Smooth muscle cell (in vitro differentiated cells): ENCODE measurements around the gene EML2. TPM values are rescaled to one million over a fixed set of nuclear protein-coding genes. Genes with fewer than 3 reads are reported as not detected.

Source experiments
- DNase-seq: peaks from one replicate; lab custom pipeline; 2025; ENCODE audit not compliant: unreplicated experiment; lab: John Stamatoyannopoulos, UW
- H2AFZ ChIP-seq: fragments of 200-600 bp; sonication (generic); 2 replicates; pipeline ENCODE4 v1.6.0; 2016; ENCODE audit warnings: antibody characterized with exemption, low read depth, mild to moderate bottlenecking
- H3F3A ChIP-seq: fragments of 200-600 bp; sonication (generic); 2 replicates; pipeline ENCODE4 v1.6.0; 2017; ENCODE audit warnings: antibody characterized with exemption, low read depth
- H3K27ac ChIP-seq: fragments of 200-600 bp; sonication (generic); 2 replicates; pipeline ENCODE4 v1.5.1; 2016; ENCODE audit warnings: low read depth, mild to moderate bottlenecking
- H3K27me3 ChIP-seq: fragments of 200-600 bp; sonication (generic); 2 replicates; pipeline ENCODE4 v1.6.1; 2016; ENCODE audit warnings: low read depth, mild to moderate bottlenecking
- H3K36me3 ChIP-seq: fragments of 200-600 bp; sonication (generic); 2 replicates; pipeline ENCODE4 v1.5.1; 2016; ENCODE audit warnings: low read depth
- H3K4me1 ChIP-seq: fragments of 200-600 bp; sonication (generic); 2 replicates; pipeline ENCODE4 v1.5.1; 2016; ENCODE audit warnings: low read depth
- H3K4me2 ChIP-seq: fragments of 200-600 bp; sonication (generic); 2 replicates; pipeline ENCODE4 v1.6.0; 2016; ENCODE audit warnings: mild to moderate bottlenecking
- H3K4me3 ChIP-seq: fragments of 200-600 bp; sonication (generic); 2 replicates; pipeline ENCODE4 v1.5.1; 2016; ENCODE audit warnings: mild to moderate bottlenecking
- H3K79me2 ChIP-seq: fragments of 200-600 bp; sonication (generic); 2 replicates; pipeline ENCODE4 v1.6.0; 2016; ENCODE audit warnings: low read depth, mild to moderate bottlenecking
- H3K9ac ChIP-seq: fragments of 200-600 bp; sonication (generic); 2 replicates; pipeline ENCODE4 v1.6.0; 2016; ENCODE audit warnings: low read depth
- H3K9me3 ChIP-seq: fragments of 200-600 bp; sonication (generic); replicated peaks from 2 replicates; pipeline ENCODE4 v1.5.1; 2016; ENCODE audit warnings: low read depth
- H4K20me1 ChIP-seq: fragments of 200-600 bp; sonication (generic); 2 replicates; pipeline ENCODE4 v1.6.0; 2016; ENCODE audit warnings: low read depth
- WGBS: methylation state at CpG from one replicate; pipeline ENCODE4 v1.1.7; 2016; ENCODE audit warnings: low lambda C conversion rate; 5-methylcytosine and 5-hydroxymethylcytosine counted together
- polyA plus RNA-seq: library from polyadenylated mRNA; unstranded; fragments of >200 nt; fragmentation: Nextera tagmentation; extraction: Ambion mirVana; gene quantifications from 2 replicates; pipeline ENCODE4 v1.2.1, GENCODE V29; 2016
- total RNA-seq: library from RNA; depleted of rRNA; stranded (reverse); fragments of >200 nt; gene quantifications from 2 replicates; pipeline ENCODE4 v1.2.3, GENCODE V29; 2014
- TF ChIP-seq, protein P1 (sequence below): fragments of 200-600 bp; sonication (generic); IDR thresholded peaks from 2 replicates; pipeline ENCODE4 v1.5.1; 2017; ENCODE audit warnings: borderline replicate concordance, mild to moderate bottlenecking, antibody characterized with exemption; ENCODE audit not compliant: insufficient read depth, poor library complexity, severe bottlenecking

The EML2 gene
- total and polyA plus RNA-seq, 2 experiments from 2014 or later = 7.7 to 19.0 TPM

DNA sequence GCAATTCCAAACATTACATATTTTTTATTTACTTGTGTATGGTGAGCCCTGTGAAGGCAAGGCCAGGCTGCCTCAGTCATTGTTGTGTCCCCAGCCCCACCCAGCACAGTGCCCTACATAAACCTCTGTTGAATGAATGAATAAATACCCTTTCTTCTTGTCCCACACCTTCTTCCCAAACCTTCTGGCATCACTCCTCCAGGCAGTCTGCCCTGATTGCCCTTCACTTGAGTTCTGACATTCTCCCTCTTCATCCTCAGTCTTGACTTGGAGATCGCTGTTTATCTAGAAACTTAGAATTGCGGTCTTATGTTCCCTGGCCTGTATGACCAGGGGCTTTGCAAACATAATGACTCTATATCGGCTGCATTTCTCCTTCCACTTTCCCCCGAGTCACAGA is 49.4 kb downstream of the EML2 start:
- no peaks in the 10 kb centered on the region for H3K36me3 ChIP-seq
- H3K9me3 ChIP-seq = no peaks in the 10 kb centered on the region
- H3F3A ChIP-seq = no peaks in the 10 kb centered on the region
- no peaks in the 10 kb centered on the region for H4K20me1 ChIP-seq
- H3K4me3 ChIP-seq = no peak overlapping the region
- H3K27ac ChIP-seq = no peak overlapping the region
- no peaks in the 10 kb centered on the region for H3K79me2 ChIP-seq
- no peak overlapping the region for H2AFZ ChIP-seq
- no peak for DNase-seq
- TF ChIP-seq, protein P1, sequence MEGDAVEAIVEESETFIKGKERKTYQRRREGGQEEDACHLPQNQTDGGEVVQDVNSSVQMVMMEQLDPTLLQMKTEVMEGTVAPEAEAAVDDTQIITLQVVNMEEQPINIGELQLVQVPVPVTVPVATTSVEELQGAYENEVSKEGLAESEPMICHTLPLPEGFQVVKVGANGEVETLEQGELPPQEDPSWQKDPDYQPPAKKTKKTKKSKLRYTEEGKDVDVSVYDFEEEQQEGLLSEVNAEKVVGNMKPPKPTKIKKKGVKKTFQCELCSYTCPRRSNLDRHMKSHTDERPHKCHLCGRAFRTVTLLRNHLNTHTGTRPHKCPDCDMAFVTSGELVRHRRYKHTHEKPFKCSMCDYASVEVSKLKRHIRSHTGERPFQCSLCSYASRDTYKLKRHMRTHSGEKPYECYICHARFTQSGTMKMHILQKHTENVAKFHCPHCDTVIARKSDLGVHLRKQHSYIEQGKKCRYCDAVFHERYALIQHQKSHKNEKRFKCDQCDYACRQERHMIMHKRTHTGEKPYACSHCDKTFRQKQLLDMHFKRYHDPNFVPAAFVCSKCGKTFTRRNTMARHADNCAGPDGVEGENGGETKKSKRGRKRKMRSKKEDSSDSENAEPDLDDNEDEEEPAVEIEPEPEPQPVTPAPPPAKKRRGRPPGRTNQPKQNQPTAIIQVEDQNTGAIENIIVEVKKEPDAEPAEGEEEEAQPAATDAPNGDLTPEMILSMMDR = no peak
- no peak overlapping the region for H3K4me2 ChIP-seq
- peaks cover 11% of the 10 kb centered on the region for H3K27me3 ChIP-seq
- no peak overlapping the region for H3K9ac ChIP-seq
- peaks cover 5% of the 10 kb centered on the region for H3K4me1 ChIP-seq
- 95% methylated on average over 4 of the region's 4 CpGs for WGBS

DNA sequence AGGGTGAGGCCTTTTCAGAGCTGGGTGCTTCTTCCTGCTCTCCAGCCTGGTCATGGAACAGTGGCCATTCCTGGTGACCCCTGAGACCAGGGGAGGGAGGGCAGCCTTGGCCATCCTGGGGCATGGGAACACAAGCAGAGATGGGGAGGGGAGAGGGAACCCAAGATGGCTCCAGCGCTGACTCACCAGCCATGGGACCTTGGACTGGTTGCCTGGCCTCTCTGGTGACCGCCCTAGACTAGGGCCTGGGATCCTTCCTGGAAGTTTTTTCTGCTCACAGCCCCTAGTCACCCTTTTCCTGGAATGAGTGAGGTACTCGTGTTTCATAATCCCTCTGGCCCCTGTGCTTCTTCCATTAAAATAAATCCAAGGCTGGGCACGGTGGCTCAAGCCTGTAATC is 51.3 kb downstream of the EML2 start:
- WGBS = 74% methylated on average over 4 of the region's 4 CpGs

DNA sequence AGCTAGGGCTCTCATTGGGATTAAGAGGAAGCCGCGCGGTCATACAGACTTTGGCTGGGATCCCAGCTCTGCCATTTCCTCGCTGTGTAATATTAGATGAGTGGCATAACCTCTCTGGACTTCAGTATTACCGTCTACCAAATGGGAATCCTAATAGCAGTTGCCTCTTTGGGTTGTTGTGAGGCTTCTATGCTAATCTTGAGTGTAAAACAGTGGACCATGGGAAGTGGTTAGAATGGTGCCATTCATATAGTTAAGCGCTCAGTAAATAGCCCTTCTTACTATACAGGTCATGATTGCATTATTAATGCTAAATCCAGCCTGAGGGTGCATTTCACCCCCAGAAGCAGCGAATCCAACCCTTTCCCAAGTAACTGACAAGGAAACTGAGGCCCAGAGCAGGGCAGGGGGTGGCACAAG is 54.0 kb downstream of the EML2 start:
- no peaks in the 10 kb centered on the region for H3K27me3 ChIP-seq
- peak overlapping the region; percentile 63 for H3K4me3 ChIP-seq
- peak overlapping the region; percentile 88 for H2AFZ ChIP-seq
- H3K36me3 ChIP-seq = no peaks in the 10 kb centered on the region
- peak overlapping the region; percentile 75 for H3K9ac ChIP-seq
- H3K79me2 ChIP-seq = peaks cover 6% of the 10 kb centered on the region
- DNase-seq = no peak
- no peaks in the 10 kb centered on the region for H3K9me3 ChIP-seq
- peak overlapping the region; percentile 88 for H3K27ac ChIP-seq
- no peaks in the 10 kb centered on the region for H4K20me1 ChIP-seq
- no peaks in the 10 kb centered on the region for H3F3A ChIP-seq
- 41% methylated on average over 7 of the region's 7 CpGs for WGBS
- TF ChIP-seq, protein P1 = no peak
- peaks cover 5% of the 10 kb centered on the region for H3K4me1 ChIP-seq
- H3K4me2 ChIP-seq = peak overlapping the region; percentile 80

More for the DNA sequence above, 51.3 kb downstream of the EML2 start:
- Histone ChIP-seq H3K9ac (no peak overlapping the region), H3K79me2 (peaks cover 6% of the 10 kb centered on the region), H3K9me3 (no peaks in the 10 kb centered on the region), H2AFZ (no peak overlapping the region), H3K4me2 (no peak overlapping the region), H3K36me3 (no peaks in the 10 kb centered on the region), H4K20me1 (no peaks in the 10 kb centered on the region), H3K27me3 (peaks cover 11% of the 10 kb centered on the region), H3K4me3 (no peak overlapping the region), H3K27ac (no peak overlapping the region), H3K4me1 (peaks cover 5% of the 10 kb centered on the region), H3F3A (no peaks in the 10 kb centered on the region)
- TF ChIP-seq, protein P1 = no peak
- DNase-seq = no peak

DNA sequence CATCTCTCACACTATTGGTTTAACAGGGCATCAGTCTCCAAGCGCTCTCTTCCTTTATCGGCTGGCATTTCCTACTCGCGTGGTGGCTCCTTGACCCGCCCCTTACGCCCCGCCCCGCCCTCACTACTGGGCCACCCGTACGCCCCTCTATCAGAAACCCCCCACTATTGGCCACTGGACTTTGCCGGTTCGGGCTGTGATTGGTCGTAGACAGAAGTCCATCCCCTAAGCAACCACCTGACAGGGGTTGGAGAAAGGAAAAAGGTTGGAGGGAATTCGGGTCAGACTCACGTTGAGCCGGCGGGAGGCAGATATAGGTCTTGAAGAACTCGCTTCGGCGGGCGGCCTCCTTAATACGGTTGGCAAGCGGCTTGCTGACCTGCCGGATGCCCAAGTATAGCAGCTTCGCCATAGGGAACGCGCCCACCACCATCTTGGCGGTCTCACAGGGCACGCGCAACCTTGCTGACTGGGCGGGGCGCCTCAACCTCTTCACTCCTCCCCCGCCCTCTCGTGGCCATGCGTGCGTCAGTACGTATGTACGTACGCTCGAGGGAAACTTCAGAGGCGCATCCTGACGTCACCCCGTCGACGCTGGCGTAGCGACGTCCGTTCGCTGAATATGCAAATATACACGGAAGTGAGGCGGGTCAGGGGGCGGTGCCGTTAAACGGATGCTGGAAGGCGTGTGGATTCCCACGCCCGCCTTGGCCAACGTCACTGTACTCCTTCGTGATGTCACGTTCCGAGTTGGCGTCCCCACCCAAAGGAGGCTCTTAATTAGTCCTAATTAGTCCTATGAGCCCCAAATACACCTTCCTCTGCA is 54.7 kb downstream of the EML2 start, which contains the start of gene OPA3:
OPA3 (minus strand) TSS at position 471 of the 826 bp plus-strand sequence; CDS start at position 433, 38 bp downstream.
- peak within 1 kb of the TSS; percentile 94 for H2AFZ ChIP-seq
- H3K4me2 ChIP-seq = peak within 1 kb of the TSS; percentile 94

More for the DNA sequence above, 54.7 kb downstream of the EML2 start, which contains the start of gene OPA3:
- Histone ChIP-seq H3K9me3 (no peaks in the 10 kb centered on the region), H3K9ac (peak within 1 kb of the TSS; percentile 95), H3K36me3 (no peaks in the 10 kb centered on the region), H3K79me2 (peaks cover 6% of the 10 kb centered on the region), H3F3A (no peaks in the 10 kb centered on the region), H4K20me1 (no peaks in the 10 kb centered on the region), H3K27me3 (no peaks in the 10 kb centered on the region), H3K27ac (peak within 1 kb of the TSS; percentile 88), H3K4me3 (peak within 1 kb of the TSS; percentile 63), H3K4me1 (peaks cover 5% of the 10 kb centered on the region)
- TF ChIP-seq, protein P1 = peak; percentile 25
- WGBS = under 1% methylated on average over 63 of the region's 63 CpGs
- DNase-seq = peak; percentile 98
